Tibial artery (tissue), 4 donors: ENCODE data around the gene SIGLEC5.
"Not testable (repeated sequence)": the region's sequence is repeated elsewhere in the genome, so short reads cannot be mapped to it uniquely, and the experiment has no call there.

Experiments
- DNase-seq, 2 donors: peaks; one replicate each; pipeline ENCODE4 v3.0.0-alpha.2; 2019
- H3K27ac ChIP-seq, 2 donors: fragments of 200-600 bp; sonication (generic) in 1 of 2; 1 replicate in 1 of 2; 2 replicates in 1 of 2; pipeline ENCODE4 v1.5.1; 2018 to 2019; ENCODE audit warnings: mild to moderate bottlenecking in 1 of 2
- H3K27me3 ChIP-seq, 2 donors: fragments of 200-600 bp; sonication (generic) in 1 of 2; one replicate each; pipeline versions ENCODE4 v1.5.1 to v1.6.0; 2016 to 2019
- H3K36me3 ChIP-seq, 3 donors: fragments of 200-600 bp; sonication (generic) in 2 of 3; one replicate each; pipeline ENCODE4 v1.5.1; 2016 to 2019; ENCODE audit warnings: mild to moderate bottlenecking in 2 of 3
- H3K4me1 ChIP-seq, 4 donors: fragments of 200-600 bp; sonication (generic) in 2 of 4; 1 replicate in 3 of 4; 2 replicates in 1 of 4; pipeline ENCODE4 v1.5.1; 2016 to 2019
- H3K4me3 ChIP-seq, 2 donors: fragments of 200-600 bp; sonication (generic) in 1 of 2; 1 replicate in 1 of 2; 2 replicates in 1 of 2; pipeline ENCODE4 v1.5.1; 2018 to 2019; ENCODE audit warnings: mild to moderate bottlenecking in 2 of 2
- H3K9me3 ChIP-seq, 3 donors: fragments of 200-600 bp; sonication (generic) in 1 of 3; one replicate each; pipeline ENCODE4 v1.5.1; 2016 to 2019
- intact Hi-C: fragments of 100-400 bp; cut with DNase I; formaldehyde crosslinking; loops from one replicate; pipeline ENCODE4 v1.15.0; 2023; ENCODE audit warnings: low total_unique reads
- TF ChIP-seq, protein P1 (sequence below), 2 experiments: fragments of 200-600 bp in 1 of 2; fragments of 450-650 bp in 1 of 2; IDR thresholded peaks; one replicate each; pipeline ENCODE4 v1.5.1; 2017 to 2019; ENCODE audit warnings: antibody characterized with exemption in 2 of 2, mild to moderate bottlenecking in 1 of 2, moderate library complexity in 1 of 2

SIGLEC5 gene, protein sequence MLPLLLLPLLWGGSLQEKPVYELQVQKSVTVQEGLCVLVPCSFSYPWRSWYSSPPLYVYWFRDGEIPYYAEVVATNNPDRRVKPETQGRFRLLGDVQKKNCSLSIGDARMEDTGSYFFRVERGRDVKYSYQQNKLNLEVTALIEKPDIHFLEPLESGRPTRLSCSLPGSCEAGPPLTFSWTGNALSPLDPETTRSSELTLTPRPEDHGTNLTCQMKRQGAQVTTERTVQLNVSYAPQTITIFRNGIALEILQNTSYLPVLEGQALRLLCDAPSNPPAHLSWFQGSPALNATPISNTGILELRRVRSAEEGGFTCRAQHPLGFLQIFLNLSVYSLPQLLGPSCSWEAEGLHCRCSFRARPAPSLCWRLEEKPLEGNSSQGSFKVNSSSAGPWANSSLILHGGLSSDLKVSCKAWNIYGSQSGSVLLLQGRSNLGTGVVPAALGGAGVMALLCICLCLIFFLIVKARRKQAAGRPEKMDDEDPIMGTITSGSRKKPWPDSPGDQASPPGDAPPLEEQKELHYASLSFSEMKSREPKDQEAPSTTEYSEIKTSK

DNA sequence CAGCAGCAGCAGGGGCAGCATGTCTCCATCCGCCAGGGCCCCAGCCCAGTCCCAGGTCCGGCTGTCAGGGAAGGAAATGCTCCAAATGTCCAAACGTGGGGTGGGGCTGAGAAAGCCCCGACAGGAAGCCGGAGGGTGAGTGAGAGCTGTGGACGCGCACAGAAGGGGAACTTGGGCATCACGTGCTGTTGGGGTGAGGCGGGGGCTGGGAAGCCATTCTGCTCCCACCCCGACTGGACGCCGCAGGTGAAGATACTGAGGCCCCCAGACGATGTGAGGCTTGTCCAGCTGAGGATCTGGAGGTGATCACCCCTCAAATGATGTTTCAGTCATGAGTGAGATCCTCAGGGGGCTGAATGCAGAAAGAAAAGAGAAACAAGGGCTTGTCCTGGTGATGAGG is at the start of gene SIGLEC5:
TSS of gene SIGLEC5 (minus strand) at position 87 of the 400 bp plus-strand sequence. CDS start at position 21, 66 bp downstream.
- H3K9me3 ChIP-seq, intact Hi-C loops, H3K36me3 ChIP-seq, H3K4me3 ChIP-seq, H3K27ac ChIP-seq, H3K4me1 ChIP-seq, DNase-seq: not testable (repeated sequence)
- H3K27me3 ChIP-seq, result peaks cover 0 to 16% of the 10 kb centered on the region in 2 donors

DNA sequence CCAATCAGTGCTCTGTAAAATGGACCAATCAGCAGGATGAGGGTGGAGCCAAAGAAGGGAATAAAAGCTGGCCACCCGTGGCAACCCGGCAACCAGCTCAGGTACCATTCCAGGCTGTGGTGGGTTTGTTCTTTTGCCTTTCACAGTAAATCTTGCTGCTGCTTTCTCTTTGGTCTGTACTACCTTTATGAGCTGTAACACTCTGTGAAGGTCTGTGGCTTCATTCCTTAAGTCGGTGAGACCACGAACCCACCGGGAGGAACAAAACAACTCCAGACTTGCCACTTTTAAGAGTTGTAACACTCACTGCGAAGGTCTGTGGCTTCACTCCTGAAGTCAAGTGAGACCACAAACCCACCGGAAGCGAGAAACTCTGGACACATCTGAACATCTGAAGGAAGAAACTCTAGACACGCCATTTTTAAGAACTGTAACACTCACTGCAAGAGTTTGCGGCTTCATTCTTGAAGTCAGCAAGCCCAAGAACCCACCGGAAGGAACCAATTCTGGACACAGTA is 46.4 kb upstream of the SIGLEC5 start:
- DNase-seq, result no peak
- Histone ChIP-seq H3K4me1 (no peaks in the 10 kb centered on the region), H3K36me3 (no peaks in the 10 kb centered on the region), H3K9me3 (no peaks in the 10 kb centered on the region), H3K27me3 (peaks cover 0 to 11% of the 10 kb centered on the region in 2 donors), H3K4me3 (no peak overlapping the region), H3K27ac (no peak overlapping the region)
- intact Hi-C loops, result no loop called here
- TF ChIP-seq, protein P1, sequence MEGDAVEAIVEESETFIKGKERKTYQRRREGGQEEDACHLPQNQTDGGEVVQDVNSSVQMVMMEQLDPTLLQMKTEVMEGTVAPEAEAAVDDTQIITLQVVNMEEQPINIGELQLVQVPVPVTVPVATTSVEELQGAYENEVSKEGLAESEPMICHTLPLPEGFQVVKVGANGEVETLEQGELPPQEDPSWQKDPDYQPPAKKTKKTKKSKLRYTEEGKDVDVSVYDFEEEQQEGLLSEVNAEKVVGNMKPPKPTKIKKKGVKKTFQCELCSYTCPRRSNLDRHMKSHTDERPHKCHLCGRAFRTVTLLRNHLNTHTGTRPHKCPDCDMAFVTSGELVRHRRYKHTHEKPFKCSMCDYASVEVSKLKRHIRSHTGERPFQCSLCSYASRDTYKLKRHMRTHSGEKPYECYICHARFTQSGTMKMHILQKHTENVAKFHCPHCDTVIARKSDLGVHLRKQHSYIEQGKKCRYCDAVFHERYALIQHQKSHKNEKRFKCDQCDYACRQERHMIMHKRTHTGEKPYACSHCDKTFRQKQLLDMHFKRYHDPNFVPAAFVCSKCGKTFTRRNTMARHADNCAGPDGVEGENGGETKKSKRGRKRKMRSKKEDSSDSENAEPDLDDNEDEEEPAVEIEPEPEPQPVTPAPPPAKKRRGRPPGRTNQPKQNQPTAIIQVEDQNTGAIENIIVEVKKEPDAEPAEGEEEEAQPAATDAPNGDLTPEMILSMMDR (IDR thresholded peaks at IDR 0.05), result no peak

DNA sequence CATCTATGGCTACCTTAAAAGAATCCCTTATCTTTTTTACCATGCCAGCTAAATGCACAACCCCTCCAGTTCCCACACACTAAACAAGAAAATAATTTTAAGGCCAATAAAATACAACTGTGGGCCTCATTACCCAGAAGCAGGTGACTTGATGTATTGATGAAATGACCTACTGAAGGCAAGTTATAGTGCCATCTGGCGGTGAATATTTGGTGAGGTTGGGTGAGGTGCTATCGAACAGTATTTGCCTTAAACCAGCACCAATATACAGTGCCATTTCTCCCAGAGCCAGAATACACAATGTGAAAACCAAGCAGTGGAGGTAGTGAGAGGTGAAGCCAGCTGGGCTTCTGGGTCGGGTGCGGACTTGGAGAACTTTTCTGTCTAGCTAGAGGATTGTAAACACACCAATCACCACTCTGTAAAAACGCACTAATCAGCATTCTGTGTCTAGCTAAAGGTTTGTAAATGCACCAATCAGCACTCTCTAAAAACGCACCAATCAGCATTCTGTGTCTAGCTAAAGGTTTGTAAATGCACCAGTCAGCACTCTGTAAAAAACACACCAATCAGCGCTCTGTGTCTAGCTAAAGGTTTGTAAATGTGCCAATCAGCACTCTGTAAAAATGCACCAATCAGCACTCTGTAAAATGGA is 45.8 kb upstream of the SIGLEC5 start:
- H3K9me3 ChIP-seq, H3K4me1 ChIP-seq, H3K36me3 ChIP-seq, intact Hi-C loops, H3K27ac ChIP-seq, H3K4me3 ChIP-seq, DNase-seq: not testable (repeated sequence)
- TF ChIP-seq, protein P1 (IDR thresholded peaks at IDR 0.05), result peak in 1 of 2 experiments; percentile 21
- H3K27me3 ChIP-seq, result peaks cover 0 to 11% of the 10 kb centered on the region in 2 donors

DNA sequence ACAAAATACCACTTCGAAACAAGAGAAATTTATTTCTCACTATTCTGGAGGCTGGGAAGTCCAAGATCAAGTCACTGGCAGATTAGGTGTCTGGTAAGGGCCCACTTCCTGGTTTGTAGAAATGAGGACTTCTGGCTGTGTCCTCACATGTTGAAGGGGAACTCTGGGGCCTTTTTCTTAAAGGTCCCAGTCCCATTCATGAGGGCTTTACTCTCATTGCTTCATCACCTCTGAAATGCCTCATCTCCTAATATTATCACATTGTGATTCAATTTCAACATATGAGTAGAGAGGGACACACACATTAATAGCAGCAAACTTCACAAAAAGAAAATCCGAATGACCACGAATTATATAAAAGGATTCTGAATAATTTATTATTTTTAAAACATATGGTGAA is 38.0 kb upstream of the SIGLEC5 start:
- H3K9me3 ChIP-seq, result no peaks in the 10 kb centered on the region
- H3K4me1 ChIP-seq, result no peaks in the 10 kb centered on the region
- H3K4me3 ChIP-seq, result no peak overlapping the region
- TF ChIP-seq, protein P1 (IDR thresholded peaks at IDR 0.05), result no peak
- peaks cover 0 to 29% of the 10 kb centered on the region in 2 donors for H3K27me3 ChIP-seq
- H3K36me3 ChIP-seq, result no peaks in the 10 kb centered on the region
- intact Hi-C loops, result no loop called here
- H3K27ac ChIP-seq, result no peak overlapping the region
- DNase-seq, result no peak

DNA sequence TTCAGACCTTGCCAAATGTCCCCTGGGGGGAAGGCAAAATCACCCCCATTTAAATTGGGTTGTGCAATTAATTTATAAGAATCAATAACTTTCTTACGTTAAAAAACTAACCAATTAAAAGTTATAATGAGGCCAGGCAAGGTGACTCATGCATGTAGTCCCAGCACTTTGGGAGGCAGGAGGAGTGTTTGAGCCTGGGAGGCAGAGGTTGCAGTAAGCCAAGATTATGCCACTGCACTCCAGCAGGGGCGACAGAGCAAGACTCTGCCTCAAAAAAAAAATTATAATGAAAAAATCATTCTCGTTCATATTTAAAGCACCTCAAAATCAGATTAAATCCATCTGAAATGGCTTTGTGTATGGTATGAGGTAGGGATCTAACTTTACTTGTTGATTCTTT is 34.8 kb upstream of the SIGLEC5 start:
- Histone ChIP-seq H3K4me1 (no peaks in the 10 kb centered on the region), H3K4me3 (no peak overlapping the region), H3K36me3 (no peaks in the 10 kb centered on the region), H3K27me3 (peaks cover 0 to 35% of the 10 kb centered on the region in 2 donors), H3K9me3 (no peaks in the 10 kb centered on the region), H3K27ac (no peak overlapping the region)
- DNase-seq, result no peak
- TF ChIP-seq, protein P1 (IDR thresholded peaks at IDR 0.05), result no peak
- intact Hi-C loops, result no loop called here

DNA sequence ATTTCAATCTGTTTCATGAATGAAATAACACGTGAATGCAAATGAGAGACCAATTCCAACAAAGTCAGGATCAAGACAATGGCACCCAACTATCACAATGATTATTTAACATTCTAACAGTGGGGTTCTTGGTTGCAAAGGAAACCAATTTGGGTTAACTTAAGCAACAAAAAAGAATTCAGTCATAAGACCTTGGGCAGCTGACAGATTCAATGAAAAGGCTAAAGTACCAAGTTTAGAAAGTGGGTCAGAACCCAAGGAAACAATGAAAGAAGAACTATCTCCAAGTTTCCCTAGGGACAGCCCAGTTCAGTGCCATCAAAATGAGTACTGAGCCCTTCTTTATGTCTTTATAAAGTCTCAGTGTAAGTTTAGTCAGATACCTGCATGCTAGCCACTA is 33.9 kb upstream of the SIGLEC5 start:
- Histone ChIP-seq H3K4me3 (no peak overlapping the region), H3K36me3 (no peaks in the 10 kb centered on the region), H3K27ac (no peak overlapping the region), H3K9me3 (no peaks in the 10 kb centered on the region), H3K27me3 (peaks cover 0 to 35% of the 10 kb centered on the region in 2 donors), H3K4me1 (no peaks in the 10 kb centered on the region)
- DNase-seq, result no peak
- intact Hi-C loops, result no loop called here
- TF ChIP-seq, protein P1 (IDR thresholded peaks at IDR 0.05), result no peak
